ENCODE data around the gene ZMIZ2. TPM values are rescaled to one million over a fixed set of nuclear protein-coding genes. Genes with fewer than 3 reads are reported as not detected.
"Not testable (repeated sequence)": the region's sequence is repeated elsewhere in the genome, so short reads cannot be mapped to it uniquely, and the experiment has no call there.

ZMIZ2 gene
- total RNA-seq, 1 donor from 2014 or later = 11.8 TPM

GRCh38 chr7:44772440-44772839, 23.8 kb downstream of the ZMIZ2 start:
- DNase-seq = no peak

DNA sequence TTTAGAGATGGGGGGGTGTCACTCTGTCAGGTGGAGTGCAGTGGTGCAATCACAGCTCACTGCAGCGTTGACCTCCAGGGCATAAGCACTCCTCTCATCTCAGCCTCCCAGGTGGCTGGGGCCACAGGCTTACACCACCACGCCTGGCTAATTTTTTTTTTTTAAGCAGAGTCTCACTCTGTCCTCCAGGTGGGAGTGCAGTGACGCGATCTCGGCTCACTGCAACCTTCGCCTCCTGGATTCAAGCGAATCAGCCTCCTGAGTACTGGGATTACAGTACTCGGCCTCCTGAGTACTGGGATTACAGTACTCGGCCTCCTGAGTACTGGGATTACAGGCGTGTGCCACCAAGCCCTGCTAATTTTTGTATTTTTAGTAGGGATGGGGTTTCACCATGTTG, 24.2 kb downstream of the ZMIZ2 start:
- no peak for DNase-seq

DNA sequence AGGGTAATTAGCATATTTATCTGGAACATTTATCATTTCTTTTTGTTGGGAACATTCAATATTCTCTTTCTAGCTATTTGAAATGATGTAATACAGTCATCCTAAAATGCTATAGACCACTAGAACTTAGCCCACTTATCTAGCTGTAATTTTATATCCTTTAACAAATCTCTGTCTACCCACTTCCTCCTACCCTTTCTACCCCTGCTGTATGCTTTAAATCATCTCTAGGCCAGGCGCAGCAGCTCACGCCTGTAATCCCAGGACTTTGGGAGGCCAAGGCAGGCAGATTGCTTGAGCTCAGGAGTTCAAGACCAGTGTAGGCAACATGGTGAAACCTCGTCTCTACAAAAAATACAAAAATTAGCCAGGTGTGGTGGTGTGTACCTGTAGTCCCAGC, 25.8 kb downstream of the ZMIZ2 start:
- DNase-seq = not testable (repeated sequence)

DNA sequence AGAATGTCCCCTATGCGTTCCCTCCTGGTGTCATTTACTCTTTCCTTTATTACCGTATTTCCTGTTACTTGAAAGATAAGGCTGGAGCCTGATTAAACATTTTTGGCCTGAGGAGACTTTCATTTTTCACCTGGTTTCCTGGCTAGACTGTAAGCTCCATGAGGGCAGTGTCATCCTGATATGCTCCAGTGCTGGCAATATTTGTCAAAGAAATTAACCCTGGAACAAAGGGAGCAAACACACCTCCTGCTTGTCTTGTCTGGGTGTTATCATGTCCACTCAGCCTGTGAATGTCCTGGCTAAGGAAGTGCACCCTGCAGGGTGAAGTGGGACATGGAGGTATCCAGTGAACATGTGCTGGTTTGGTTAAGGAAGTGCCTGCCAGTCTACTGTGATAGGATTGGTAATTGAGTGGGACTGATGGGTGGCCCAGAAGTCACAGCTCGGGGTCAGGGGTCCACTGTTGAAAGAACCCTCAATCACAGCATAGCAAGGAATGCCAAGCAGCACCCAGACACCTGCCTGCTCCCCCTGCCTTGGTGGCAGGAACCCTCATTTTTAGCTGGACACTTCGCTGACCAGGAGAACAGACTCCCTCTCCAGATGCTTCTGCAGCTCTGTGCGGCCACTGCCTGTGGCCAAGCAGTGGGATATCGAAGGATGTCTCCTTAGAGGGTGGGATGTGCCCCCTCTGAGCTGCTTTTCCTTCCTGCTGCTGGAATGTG, 26.9 kb downstream of the ZMIZ2 start:
- no peak for DNase-seq

GRCh38 chr7:44776211-44776610, 27.6 kb downstream of the ZMIZ2 start:
- no peak for DNase-seq

DNA sequence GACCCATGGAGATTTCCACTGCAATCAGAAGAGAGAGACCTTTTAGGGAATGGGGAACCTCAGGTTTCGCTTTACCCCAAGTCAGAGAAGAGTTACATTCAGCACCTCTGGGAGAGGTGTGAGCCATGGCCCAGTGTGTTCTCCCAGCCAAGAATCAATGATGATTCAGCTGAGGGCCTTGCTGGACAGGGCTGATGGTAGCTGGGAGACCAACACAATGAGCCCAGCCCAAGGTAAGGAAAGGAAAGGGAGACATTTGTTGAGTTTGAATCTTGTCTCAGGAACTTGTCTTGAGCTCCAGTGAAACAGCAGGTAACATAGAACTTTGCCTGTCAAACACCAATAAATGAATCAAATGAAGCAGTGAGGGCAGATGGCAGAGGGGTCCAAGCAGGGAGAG, 33.8 kb downstream of the ZMIZ2 start:
- no peak for DNase-seq

- no peak for DNase-seq
Measured at GRCh38 chr7:44783407-44783806, 34.8 kb downstream of the ZMIZ2 start.

DNA sequence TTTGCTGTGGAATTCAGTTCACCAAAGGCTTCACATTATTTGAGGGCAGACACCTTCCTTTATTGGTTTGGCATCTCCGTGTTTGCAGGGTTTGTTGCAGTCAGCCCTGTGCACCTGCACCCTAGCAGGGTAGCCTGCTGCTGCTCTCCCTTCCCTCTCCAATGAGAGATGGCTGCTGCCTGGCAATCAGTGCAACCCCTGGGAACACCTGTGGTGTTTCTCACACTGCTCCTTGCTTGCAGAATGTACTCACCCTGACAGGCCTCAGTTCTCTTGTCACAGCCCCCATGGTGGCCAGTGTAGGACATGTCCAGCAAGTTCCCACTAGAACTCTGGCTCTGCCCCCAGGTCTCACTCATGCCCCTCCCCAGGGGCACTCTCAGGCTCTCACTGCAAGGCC, 35.7 kb downstream of the ZMIZ2 start:
- no peak for DNase-seq

DNA sequence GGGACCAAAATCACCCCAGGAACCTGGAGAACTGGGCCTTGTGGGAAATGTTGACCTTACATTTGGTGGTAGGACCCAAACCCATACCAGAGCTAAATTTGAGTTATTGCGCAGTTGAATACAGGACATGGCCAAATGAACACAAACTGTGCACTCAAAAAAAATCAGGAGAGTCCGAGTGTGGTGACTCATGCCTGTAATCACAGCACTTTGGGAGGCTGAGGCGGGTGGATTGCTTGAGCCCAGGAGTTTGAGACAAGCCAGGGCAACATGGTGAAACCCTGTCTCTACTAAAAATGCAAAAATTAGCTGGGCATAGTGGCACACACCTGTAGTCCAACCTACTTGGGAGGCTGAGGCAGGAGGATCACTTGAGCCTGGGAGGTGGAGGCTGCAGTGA, 36.6 kb downstream of the ZMIZ2 start:
- DNase-seq = not testable (repeated sequence)

DNA sequence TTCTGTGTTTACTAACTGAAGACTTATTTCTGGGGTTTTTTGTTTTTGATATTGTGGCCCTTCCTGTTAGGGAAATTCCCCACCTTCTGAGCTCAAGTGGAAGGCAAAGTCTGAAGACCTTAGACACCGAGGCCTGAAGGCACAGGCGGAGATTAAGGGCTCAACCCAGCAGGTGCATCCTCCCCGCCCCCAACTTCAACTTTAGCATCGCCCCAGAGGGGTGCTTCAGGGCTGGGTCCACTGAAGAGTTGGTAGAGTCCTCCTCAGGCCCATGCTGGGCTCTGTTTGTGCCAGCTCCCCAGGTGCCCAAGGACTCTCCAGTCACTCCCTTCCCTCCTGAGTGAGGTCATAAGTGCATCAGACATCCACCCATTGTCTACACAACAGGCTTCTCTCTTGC, 38.4 kb downstream of the ZMIZ2 start:
- DNase-seq = no peak

DNA sequence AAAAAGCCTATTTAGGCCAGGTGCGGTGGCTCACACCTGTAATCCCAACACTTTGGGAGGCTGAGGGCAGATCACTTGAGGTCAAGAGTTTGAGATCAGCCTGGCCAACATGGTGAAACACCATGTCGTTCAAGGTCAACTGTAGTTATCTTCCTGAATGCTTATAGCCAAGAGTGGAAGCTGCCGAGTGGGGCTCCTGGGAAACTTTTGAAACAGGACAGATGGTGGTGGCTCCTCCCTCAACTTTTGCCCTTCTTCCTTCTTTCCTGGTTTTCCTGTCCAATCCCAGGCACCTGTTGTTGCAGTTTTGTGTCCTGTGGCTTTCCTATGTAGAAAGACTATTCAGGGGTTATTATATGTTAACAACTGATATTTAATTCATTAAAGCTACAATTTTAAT, 39.1 kb downstream of the ZMIZ2 start:
- no peak for DNase-seq

GRCh38 chr7:44789990-44790389, 41.3 kb downstream of the ZMIZ2 start:
- no peak for DNase-seq

GRCh38 chr7:44791278-44792219, 42.9 kb downstream of the ZMIZ2 start:
- DNase-seq = no peak

DNA sequence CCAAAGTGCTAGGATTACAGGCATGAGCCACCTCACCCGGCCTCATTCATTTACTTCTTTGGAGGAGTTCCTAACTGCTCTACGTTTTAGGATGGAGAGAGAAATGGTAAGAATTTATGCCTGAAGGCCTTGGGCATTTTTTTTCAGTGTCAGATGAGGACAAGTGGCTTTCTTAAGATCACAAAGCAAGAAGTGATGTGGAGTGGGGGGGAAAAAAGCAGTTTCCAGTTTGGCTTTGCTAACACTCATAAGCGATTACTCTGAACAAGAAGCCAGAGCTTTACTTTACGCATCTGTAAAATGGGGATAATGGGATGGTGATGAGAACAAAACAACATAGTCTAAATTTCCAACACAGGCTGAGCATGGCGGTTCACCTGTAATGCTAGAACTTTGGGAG, 45.3 kb downstream of the ZMIZ2 start:
- DNase-seq = no peak

GRCh38 chr7:44794331-44794730, 45.7 kb downstream of the ZMIZ2 start:
- DNase-seq = no peak

DNA sequence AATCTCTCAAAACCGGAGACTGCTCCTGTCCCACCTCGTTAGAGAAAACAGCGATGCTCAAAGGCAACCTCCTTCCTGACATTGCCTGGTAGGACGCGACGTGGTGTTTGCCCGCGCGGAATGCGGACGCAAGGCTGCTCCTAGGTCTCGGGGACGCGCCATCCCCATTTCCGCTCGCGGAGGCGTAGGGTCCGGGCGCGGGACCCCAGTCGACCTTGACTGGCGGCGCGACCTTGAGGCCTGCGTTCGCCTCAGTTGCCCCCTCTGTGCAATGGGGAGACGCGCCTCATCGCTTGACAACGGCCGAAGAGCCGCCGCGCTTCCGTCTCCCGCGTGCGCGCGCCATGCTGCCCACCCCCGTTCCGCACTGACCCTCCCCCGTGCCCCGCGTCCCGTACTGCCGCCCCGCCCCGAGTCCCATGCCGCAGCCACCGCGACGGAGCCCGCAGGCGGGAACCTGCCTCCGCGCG, 47.4 kb downstream of the ZMIZ2 start:
- no peak for DNase-seq

DNA sequence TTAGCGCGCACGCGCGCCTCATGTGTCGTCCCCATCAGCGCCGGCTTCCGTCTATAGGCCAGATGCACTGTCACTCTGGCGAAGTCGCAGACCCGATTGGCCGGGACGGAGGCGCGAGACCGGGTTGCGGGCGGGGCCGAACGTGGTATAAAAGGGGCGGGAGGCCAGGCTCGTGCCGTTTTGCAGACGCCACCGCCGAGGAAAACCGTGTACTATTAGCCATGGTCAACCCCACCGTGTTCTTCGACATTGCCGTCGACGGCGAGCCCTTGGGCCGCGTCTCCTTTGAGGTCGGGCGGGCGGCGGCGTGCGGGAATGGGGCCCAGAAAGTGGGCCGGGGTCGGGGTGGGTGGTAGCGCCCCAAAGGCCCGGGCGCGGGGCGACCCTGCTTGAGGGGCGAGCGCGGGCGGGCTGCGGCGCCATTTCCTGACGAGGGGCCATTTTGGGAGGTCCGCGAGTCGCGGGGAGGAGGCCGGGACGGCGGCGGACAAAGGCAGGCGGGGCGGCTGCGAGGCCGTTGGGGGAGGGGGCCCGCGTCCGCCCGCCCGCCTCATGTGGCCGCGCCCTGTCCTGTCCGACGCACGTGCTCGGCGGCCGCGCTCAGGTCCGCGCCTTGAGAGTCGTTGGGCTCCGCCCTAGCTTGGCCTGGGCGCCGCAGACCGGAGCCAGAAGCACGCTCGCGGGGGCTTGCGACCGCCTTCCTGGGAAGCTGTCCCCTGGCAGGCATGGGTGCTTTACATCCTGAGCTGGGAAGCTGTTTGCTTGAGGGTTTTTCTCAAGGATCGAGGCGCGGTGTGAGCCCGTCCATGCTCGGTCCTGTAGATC, 48.1 kb downstream of the ZMIZ2 start, which contains the start of gene PPIA:
Gene PPIA, plus strand, starts transcription at position 178 of the 825 bp plus-strand sequence. Its CDS starts 44 bp downstream, at position 222.
- DNase-seq = peak; percentile 96

DNA sequence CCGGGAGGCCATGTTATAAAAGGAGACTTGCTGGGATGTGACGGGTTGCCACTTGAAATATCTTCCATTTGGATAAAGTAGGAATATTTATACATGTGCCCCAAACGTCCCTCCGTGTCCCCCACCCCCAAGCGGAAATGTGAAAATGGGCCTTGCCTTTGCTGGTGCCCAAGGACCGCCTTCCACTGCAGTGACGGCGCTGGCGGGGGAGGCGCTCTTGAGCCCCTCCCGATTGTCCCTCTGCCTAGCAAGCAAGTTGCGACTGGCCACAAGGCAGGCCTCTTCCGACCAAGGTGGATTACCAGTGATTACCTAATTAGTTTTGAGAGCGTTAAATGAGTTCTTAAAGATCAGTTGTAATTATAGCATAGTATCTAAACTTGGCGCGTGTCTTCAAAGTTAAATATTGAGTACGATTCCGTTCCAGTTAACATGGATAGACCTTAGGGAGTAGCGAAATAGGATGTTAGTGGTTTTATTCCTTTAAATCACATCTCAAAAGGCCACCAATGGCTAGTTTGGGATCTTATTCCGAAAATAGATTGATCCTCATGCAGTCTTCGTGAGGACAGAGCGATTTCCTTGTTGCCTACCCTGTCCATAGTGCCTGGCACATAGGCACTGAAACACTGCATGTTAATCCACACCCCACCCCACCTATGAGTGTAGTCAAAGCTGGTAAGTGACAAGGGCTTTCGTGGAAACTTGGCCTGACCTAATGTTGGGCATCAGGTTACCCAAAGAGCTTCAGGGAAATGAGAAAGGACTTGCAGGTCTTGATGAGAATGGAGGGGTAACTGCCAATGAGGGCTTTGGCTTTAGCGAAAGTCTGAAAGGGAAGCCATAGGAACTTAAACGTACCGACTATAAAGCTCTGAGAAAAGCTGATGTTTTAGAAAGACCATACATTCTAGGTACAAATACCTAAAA, 48.9 kb downstream of the ZMIZ2 start:
- DNase-seq = peak; percentile 77

DNA sequence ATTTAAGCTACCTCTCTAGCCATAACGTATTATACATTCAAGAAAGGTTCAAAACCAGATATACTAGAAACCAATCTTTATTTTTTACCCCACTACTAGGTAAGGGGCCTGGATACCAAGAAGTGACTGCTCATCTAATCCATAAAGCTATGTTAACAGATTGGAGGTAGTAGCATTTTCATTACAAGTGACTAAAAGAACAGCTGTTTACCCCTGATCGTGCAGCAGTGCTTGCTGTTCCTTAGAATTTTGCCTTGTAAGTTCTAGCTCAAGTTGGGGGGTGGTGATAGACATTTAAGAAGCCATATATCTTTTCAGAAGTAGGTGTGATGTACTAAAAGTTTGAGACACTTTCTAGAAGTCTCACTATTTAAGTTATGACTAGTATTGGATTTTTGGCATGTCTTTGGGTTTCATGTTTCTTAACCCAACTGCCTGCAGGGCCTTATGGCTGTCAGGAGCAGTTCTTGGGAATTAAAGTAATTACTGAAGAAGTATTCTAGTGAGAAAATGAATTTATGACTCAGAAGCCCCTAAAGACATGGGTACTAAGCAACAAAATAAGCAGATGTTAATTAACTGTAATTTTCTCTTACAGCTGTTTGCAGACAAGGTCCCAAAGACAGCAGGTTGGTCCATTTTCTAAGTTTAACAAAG, 50.1 kb downstream of the ZMIZ2 start:
- DNase-seq = no peak

DNA sequence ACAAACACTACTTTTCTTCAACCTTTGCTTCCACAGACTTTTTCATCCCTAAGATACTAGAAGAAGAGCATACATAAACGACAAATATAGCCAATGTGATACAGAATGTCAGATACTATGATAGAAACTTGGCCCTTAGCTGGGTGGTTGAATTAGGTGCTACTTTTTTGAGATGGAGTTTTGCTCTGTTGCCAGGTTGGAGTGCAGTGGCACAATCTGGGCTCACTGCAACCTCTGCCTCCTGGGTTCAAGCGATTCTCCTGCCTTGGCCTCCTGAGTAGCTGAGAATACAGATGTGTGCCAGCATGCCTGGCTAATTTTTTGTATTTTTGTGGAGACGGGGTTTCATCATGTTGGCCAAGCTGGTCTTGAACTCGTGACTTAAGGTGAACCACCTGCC, 51.3 kb downstream of the ZMIZ2 start:
- no peak for DNase-seq

DNA sequence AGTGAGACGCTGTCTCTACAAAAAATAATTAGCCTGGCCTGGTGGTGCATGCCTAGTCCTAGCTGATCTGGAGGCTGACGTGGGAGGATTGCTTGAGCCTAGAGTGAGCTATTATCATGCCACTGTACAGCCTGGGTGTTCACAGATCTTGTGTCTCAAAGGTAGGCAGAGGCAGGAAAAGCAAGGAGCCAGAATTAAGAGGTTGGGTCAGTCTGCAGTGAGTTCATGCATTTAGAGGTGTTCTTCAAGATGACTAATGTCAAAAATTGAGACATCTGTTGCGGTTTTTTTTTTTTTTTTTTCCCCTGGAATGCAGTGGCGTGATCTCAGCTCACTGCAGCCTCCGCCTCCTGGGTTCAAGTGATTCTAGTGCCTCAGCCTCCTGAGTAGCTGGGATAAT, 53.2 kb downstream of the ZMIZ2 start:
- no peak for DNase-seq
